ENCODE measurements around the gene KNDC1. TPM values are rescaled to one million over a fixed set of nuclear protein-coding genes. Genes with fewer than 3 reads are reported as not detected.

KNDC1 gene, protein sequence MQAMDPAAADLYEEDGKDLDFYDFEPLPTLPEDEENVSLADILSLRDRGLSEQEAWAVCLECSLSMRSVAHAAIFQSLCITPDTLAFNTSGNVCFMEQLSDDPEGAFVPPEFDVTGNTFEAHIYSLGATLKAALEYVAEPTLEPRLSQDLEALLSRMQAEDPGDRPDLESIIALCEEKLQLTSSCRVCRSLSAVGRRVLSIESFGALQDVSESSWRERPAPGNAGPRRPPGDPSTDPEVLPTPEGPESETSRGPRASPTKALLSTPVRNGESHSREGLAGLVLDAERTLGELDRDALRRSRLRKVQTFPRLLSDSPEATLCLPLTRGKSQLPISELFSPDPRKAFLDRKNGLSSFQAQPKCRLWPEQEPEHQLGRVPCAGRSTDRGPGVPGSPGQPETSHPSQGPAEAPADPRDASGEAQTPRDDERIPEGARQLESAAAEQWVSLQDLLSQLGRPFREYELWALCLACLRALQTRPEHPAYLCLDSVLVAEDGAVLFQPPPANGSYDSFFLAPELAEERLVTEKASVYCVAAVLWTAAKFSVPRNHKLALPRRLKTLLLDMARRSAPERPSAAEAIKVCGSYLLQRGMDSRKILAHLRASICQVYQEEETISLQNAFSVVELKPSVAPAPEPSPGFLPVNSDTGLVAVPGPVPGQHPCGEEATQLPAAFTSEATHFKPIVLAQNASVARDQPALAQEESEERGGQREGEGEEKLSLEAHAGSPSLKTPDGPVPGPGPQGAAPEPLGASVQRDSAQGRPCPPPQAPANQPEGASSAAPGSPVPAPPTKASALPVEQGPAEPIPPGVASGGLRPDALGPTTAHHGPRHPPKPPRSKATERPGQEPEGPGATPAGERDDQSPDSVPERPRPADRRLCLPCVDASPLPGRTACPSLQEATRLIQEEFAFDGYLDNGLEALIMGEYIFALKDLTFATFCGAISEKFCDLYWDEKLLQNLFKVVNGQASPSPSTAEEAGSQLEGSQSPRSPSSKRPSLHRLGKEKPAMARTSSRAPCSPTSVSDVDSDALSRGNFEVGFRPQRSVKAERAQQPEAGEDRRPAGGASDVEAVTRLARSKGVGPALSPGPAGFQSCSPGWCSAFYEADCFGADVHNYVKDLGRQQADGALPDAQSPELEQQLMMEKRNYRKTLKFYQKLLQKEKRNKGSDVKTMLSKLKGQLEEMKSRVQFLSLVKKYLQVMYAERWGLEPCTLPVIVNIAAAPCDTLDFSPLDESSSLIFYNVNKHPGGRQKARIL (N-terminal part only)
- total RNA-seq = 1.6 TPM in 1 of 2 replicates, not detected in the other

DNA sequence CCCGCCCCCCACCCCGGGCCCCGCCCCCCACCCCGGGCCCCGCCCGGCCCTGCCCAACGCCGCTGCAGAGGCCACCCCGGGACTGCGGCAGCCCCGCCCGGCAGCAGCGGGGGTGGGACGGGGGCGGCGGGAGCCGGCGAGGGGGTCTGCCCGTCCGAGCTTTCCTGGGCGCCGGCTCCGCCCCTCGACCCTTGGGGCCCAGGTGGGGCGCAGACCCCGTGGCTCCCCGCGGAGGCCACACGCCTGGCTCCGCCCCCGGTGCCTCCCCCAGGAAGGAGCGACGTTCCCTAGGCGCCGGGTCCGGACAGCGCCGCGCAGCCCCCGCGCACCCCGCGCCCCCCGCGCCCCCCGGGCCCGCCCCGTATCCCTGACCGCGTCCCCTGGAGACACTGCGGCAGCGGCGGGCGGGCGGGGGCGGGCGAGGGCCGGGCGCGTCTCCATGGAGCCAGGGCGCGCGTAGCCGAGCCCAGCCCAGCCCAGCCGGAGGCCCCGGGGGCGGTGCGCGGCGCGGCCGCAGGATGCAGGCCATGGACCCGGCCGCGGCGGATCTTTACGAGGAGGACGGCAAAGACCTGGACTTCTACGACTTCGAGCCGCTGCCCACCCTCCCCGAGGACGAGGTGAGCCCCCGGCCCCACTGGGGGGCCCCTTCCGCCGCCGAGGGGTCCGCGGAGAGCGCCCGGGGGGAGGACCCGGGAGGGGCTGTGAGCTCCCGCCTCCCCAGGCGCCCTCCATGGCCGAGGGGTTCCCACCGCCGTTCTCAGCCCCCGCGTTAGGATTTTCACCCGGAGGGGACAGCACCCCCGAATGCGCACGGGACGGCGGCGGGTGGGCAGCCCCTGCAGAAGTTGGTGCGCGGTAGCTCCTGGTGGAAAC lies at the start of gene KNDC1:
KNDC1 (plus strand) TSS at position 270 of the 876 bp plus-strand sequence; CDS start at position 519, 249 bp downstream.

DNA sequence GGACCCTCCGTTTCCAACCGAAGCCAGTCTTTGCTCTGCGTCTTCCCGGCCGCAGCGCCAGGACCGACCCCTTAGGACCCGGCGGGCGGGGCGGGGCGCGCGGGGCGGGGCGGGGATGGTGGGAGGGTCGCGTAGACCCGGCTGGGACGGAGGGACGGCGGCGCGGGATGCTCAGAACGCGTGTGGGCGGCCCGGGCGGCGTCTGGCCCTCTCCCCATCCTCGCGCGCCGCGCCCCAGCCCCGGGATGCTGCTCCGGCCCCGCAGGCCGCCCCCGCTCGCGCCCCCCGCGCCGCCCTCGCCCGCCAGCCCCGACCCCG lies 70.0 kb downstream of the KNDC1 start, which contains the start of gene UTF1:
UTF1 (plus strand) TSS at position 174 of the 318 bp plus-strand sequence; CDS start at position 246, 72 bp downstream.

DNA sequence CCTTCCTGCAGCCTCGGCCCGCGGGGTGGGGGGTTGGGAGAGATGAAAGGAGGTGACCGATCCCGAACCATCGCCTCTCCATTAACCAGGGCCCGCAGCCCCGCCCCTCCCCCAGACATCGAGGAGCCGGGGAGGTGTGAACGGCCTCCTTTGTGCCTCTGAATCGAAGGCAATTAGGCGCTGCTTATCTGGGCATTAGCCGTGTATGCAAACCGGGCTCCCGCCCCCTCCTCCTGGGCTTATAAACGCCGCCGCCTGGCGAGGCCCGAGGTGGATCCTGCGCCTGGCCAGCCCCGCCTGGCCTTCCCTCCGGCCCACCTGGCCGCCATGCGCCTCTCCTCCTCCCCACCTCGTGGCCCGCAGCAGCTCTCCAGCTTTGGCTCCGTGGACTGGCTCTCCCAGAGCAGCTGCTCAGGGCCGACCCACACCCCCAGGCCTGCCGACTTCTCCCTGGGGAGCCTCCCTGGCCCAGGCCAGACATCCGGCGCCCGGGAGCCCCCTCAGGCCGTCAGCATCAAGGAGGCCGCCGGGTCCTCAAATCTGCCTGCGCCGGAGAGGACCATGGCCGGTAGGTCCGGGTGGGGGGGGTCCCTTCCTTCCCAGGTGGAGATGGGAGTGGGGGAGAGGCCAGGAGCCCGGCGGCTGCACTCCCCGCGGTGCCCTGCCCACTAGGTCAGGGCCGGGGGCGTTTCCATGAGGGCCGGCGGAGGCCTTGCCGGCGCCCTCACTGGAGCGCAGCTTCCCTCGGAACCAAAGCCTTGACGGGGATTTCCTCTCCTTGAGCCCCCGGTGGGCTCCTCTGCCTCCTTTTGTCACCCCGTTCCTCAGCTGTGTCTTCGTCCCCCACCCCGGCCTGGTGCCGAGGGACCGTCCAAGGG lies 77.8 kb downstream of the KNDC1 start, which contains the start of gene VENTX:
VENTX (plus strand) TSS at position 268 of the 878 bp plus-strand sequence; CDS start at position 328, 60 bp downstream.

Other genes with a start within 250 kb of the KNDC1 start
- gene CFAP46, start 217.6 kb upstream of the KNDC1 start, total RNA-seq = under 0.01 and 0.22 TPM in 2 replicates
- gene ADGRA1, start 72.3 kb upstream of the KNDC1 start, total RNA-seq = not detected in 2 replicates
- not detected in 2 replicates for gene UTF1, start 70.0 kb downstream of the KNDC1 start, total RNA-seq
- gene VENTX, start 77.6 kb downstream of the KNDC1 start, total RNA-seq = not detected in 2 replicates
- gene ADAM8, start 116.6 kb downstream of the KNDC1 start, total RNA-seq = 1.2 and 1.6 TPM in 2 replicates
- 54.2 and 72.9 TPM in 2 replicates for gene TUBGCP2, start 148.7 kb downstream of the KNDC1 start, total RNA-seq
- gene ZNF511, start 148.7 kb downstream of the KNDC1 start, total RNA-seq = 13.7 and 29.5 TPM in 2 replicates
- gene CALY, start 176.7 kb downstream of the KNDC1 start, total RNA-seq = not detected in 2 replicates
- gene PRAP1, start 187.2 kb downstream of the KNDC1 start, total RNA-seq = not detected in 2 replicates
- 4.4 and 9.8 TPM in 2 replicates for gene FUOM, start 197.8 kb downstream of the KNDC1 start, total RNA-seq
- gene ECHS1, start 213.1 kb downstream of the KNDC1 start, total RNA-seq = 47.1 and 60.1 TPM in 2 replicates
- 6.7 and 8.0 TPM in 2 replicates for gene PAOX, start 219.0 kb downstream of the KNDC1 start, total RNA-seq
- gene MTG1, start 233.9 kb downstream of the KNDC1 start, total RNA-seq = 37.6 and 38.5 TPM in 2 replicates

All from placental epithelial cell (primary cell).